ENCODE measurements around the gene ARCN1.
"Not testable (repeated sequence)": the region's sequence is repeated elsewhere in the genome, so short reads cannot be mapped to it uniquely, and the experiment has no call there.

Gene ARCN1

GRCh38 chr11:118606157-118606843, 34.1 kb downstream of the ARCN1 start:
- DNase-seq (ENCODE audit: low read depth) = no peak

GRCh38 chr11:118606844-118607228, 34.6 kb downstream of the ARCN1 start:
- DNase-seq (ENCODE audit: low read depth) = no peak

GRCh38 chr11:118607401-118608359, 35.5 kb downstream of the ARCN1 start, which contains the start of gene PHLDB1:
TSS of gene PHLDB1 (plus strand) at chr11:118607615. CDS start at chr11:118613837, 6,222 bp downstream.
- DNase-seq (ENCODE audit: low read depth) = no peak

DNA sequence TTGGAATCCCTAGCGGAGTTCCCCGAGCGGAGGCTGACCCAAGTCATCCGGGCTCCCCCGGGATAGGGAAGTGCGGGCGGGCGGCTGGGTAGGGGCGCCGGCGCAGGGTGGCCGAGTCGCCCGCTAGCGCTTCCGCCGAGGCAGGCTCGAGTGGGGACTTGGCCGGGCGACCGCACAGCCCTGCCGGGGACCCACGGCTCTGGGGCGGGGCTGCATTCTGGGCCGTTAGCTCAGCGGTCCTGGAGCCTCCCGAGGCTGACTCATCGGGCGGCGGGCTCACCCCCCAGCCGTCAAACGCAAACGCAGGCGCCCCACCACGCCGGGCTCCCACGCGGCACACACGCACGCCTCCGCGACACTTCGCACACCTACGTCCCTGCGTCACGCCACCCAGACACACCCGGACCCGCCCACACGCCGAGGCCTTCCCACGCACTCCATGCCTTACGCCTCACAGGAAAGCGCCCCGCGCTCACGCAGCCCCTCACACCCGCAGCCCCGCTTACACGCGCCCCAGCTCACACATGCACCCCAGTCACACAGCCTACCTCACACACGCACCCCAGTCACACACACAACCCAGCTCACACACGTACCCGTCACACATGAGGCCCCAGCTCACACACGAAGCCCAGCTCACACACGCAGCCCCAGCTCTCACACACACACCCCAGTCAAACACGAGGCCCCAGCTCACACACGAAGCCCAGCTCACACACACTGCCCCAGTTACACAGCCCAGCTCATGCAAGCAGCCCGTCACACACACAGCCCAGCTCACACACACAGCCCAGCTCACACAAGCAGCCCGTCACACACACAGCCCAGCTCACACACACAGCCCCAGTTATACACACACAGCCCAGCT, 36.4 kb downstream of the ARCN1 start:
- DNase-seq (ENCODE audit: low read depth) = peak; percentile 54

DNA sequence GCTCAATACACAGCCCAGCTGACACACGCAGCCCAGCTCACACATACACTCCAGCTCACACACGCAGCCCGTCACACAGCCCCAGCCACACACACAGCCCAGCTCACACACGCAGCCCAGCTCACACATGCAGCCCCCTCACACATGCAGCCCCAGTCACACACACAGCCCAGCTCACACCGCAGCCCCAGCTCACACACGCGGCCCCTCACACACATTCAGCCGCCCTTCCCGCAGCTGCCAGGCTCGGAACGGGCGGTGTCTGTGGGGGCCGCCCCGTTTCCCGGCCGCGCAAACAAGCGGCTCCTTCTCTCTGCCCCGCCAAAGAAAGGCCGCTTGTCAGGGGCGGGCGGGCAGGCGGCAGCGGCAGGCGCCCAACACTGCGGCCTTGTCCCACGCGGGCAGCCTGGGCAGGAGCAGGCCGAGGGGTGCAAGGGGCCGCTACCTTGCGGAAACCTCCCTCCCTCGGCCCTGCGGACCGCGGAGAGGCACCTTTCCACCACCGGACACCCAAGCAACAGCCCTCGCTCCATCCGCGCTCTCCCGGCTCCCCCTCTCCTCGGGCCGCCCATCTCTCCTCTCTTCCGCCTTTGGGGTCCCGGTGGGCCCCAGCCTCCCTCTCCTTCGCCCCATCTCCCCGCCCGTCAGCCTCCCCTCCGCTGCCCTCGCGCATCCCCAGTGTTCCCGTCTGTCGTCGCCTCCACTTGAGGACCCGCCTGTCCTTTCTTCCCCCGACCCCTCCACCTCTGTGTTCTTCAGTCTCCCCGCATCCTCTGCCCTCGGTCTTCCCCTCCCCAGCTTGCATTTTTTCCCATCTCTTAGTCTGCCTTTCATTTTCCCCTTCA, 37.4 kb downstream of the ARCN1 start:
- no peak for DNase-seq (ENCODE audit: low read depth)

DNA sequence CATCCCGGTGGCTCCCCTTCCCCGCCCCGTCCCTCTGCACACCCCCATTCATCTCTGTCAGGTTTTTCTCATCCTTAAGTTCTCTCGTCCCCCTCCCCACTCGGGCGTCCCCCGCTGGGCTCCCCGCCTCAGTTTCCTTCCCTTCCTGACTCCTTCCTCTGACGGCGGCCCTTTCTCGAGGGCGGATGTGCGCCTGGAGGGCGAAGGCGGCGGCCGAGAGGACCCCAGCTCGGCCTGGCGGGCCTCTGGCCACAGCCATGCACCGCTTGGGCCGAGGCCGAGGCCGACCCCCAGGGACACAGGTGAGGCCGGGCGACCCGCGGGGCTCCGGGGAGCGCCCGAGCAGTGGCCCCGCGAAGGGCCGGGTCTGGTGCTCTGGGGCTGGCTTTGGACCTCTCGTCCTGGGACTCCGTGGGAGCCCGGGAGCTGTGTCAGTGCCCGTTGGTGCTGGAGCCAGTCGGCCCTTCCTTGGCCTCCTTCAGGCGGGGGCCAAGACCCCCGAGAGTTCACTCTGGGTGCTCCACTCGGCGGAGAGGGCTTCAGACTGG, 38.1 kb downstream of the ARCN1 start:
- DNase-seq (ENCODE audit: low read depth) = no peak

- DNase-seq (ENCODE audit: low read depth) = peak; percentile 78
Observed at GRCh38 chr11:118610773-118611432, 38.7 kb downstream of the ARCN1 start.

- DNase-seq (ENCODE audit: low read depth) = not testable (repeated sequence)
Observed at GRCh38 chr11:118611433-118611795, 39.2 kb downstream of the ARCN1 start.

DNA sequence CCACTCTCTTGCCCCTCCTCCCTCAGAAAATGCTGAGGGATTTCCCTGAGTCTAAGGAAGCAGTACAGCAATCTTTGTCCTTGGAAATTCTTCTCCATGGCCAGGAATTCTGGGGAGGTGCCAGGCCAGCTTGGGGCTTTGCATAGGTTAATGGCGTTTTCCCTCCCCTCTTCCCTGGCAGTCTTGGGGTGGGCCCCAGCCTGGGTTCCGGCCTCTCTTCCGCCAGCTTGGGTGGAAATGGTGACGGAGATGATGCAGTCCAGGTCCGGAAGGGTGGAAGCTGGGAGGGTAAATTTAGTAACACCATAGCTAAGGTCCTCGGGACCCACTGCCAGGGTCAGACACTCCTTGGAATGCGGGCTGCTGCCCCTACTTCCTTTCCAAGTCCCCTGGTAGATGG, 40.2 kb downstream of the ARCN1 start:
- no peak for DNase-seq (ENCODE audit: low read depth)

DNA sequence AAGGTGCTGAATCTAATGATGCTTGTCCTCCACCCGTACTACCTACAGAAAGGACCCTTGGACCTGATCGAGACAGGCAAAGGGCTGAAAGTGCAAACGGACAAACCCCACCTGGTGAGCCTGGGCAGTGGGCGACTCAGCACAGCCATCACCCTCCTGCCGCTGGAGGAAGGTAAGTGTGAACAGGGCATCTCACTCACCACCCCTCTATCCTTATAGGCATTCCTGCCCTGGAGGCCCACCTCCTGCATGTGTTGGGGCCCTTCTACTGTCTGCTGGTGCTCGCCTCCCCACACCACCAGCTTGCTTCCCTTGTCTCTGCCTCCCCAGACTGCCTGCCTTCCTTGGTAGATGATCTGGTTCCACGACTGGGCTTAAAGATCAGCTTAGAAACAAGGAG, 42.3 kb downstream of the ARCN1 start:
- DNase-seq (ENCODE audit: low read depth) = no peak

DNA sequence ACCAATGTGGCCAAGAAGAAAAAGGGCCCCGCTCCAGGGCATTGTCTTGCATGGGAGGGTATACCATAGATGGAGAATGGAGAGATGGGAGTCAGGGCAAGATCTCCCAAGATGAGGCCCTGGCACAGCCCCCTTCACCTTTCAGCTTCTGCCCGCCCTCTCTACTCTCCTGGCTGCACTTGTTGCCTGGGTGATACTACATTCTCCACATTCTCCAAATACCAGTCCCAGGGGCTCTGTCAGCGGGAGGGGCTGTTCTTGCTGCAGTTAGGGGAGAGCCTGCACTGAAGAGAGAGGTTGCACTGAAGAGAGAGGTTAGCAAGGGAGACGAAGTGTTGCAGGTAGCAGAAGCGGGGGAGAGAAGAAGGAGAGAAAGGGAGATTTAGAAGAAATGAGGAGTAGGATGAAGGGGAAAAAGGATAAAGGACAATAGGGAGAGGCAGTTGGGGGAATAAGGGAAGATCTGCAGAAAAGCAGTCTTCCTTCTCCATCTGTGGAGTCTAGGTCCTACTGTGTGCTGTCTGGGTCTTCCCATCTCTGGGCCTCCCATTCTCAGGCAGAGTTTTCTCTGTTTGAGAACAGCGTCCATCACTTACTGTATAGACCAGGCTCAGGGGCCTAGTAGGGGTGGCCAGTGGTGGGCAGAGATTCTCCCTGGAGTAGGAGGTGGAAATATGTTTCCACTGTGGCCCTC, 43.2 kb downstream of the ARCN1 start:
- no peak for DNase-seq (ENCODE audit: low read depth)

DNA sequence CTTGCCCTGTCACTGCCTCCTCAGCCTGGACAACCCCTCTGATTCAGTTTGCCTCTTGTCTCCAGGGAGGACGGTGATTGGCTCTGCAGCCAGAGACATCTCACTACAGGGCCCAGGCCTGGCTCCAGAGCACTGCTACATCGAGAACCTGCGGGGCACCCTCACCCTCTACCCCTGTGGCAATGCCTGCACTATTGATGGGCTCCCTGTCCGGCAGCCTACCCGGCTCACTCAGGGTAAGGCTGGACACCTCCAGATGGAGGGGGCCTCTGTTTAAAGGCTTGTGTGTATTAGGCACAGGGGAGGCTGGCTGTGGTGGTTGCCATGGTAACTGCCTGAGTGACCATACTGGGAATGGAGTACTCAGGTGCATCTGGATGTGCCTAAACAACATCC, 43.8 kb downstream of the ARCN1 start:
- DNase-seq (ENCODE audit: low read depth) = no peak

DNA sequence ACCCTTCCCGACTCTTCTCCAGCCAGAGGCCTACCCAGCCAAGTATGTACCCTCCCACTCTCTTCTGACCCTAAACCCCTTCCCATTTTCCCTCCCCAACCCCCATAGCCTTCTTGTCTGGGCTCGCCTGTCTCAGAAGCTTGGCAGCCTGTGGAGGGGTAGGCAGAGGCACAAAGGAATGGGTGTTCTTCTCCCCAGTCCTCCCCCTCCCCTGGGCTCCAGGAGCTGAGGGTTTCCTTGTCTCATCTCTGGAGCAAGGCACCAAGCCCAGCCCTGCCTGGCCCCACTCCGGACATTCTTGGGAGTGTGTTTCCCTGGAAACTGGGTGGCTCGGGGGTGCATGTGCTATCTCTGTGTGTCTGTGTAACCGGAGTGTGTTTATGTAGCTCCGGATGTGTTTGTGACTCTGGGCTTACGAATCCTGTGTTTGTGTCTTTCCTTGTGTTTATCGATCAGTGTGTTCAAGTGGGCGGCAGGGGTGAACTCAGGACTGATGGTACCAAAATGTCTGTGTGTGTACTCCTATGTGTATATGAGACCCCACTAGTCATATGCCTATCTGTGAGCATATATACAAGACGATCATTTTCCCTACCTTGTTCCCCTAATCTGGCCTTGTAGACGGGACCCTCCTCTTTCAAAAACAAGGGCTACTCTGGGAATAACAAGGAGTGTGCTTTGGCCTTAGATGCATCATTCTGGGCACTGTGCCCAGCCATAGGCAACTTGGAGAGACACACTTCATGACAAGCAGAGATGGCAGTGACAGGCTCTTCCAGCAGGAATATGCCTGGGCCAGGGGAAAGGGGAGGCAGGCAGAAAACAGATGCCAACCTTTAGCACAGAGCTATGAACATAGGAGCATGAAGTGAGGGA, 46.1 kb downstream of the ARCN1 start:
- DNase-seq (ENCODE audit: low read depth) = no peak

GRCh38 chr11:118618991-118619375, 46.8 kb downstream of the ARCN1 start:
- no peak for DNase-seq (ENCODE audit: low read depth)

DNA sequence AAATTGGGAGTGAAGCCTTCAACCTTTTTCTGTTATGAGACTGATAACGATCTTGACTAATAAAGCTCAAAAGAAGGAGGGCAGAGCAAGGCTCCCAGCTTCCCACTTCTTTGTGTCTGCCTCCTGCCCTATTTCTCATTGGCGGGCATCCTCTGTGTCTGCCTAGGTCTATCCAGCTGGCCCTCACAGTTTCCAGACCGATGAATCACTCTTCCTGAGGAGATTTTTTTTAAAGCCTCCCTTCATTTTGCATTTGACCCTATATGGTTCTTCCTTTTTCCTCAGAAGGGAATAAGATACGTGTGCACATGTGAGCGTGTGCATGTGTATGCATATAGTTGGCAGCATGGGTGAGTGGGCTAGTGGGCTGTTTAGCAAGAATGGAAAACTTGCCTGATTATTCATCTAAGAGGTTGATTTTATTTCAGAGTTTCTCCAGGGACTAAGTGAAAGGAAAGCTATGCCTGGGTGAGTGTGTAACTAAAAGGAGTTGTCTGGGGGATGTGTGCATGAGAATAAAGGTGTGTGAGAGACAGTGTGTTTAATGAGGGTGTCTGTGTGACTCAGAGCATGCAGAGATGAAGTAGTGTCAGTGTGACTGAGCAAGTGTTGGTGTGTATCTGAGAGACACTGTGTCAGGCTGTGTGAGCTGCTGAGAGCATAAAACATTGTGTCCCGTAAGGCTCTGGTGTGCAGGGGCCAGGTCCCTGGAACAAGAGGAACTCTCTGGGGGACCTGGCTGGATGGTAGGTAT, 47.4 kb downstream of the ARCN1 start:
- no peak for DNase-seq (ENCODE audit: low read depth)

GRCh38 chr11:118620529-118621070, 48.4 kb downstream of the ARCN1 start:
- DNase-seq (ENCODE audit: low read depth) = no peak

- DNase-seq (ENCODE audit: low read depth) = no peak
Observed at GRCh38 chr11:118621071-118621783, 49.0 kb downstream of the ARCN1 start.

Measured in stimulated activated CD8-positive, alpha-beta memory T cell treated with anti-CD3 and anti-CD28 coated beads, Interleukin-4, amount 100 ng/mL, for 24 hours (primary cell).